K562 (cell line): Measurements from ENCODE around the gene BDH1. TPM values are rescaled to one million over a fixed set of nuclear protein-coding genes. Genes with fewer than 3 reads are reported as not detected.

ENCODE experiments used
- ATAC-seq: fragments of 200-7000 bp; cut with Tn5 transposase; 3 replicates; pipeline ENCODE4 v1.9.1; 2020; ENCODE audit warnings: moderate library complexity
- BruUV-seq: library from RNA; stranded (reverse); fragments of 400-500 nt; replicated peaks from 2 replicates; lab custom pipeline; 2021; lab: Mats Ljungman, UMichigan
- CTCF ChIA-PET: fragments of 300-600 bp; formaldehyde crosslinking; extraction: SDS; loops from one replicate; lab custom pipeline; 2021; ENCODE audit warnings: low intra/inter-chr PET ratio; lab: Yijun Ruan, JAX
- POLR2A ChIA-PET: fragments of 300-600, 350-650 bp; sonication (Branson Sonifier 250); formaldehyde crosslinking; extraction: SDS; loops from one replicate; lab custom pipeline; 2021; ENCODE audit warnings: antibody characterized with exemption, inconsistent platforms; lab: Yijun Ruan, JAX
- DNase-seq, 4 experiments: peaks; one replicate each; pipeline versions ENCODE4 v3.0.0 to v3.0.0-alpha.2; 2011 to 2018; ENCODE audit warnings: low spot score in 3 of 4, mixed read lengths in 3 of 4; ENCODE audit errors: extremely low read depth in 1 of 4
- FAIRE-seq: peaks from 2 replicates; lab custom pipeline; 2011; peaks lifted over from hg19 to GRCh38; lab: Jason Lieb, UNC
- H2AFZ ChIP-seq: 2 replicates; pipeline ENCODE4 v1.6.0; 2011; ENCODE audit warnings: low read depth, low read length, control low read depth, inconsistent platforms
- H3K27ac ChIP-seq: fragments of 200-600 bp; 3 replicates; pipeline ENCODE4 v1.8.0; 2011; ENCODE audit warnings: low read depth, mild to moderate bottlenecking, control low read depth, inconsistent platforms, low read length, moderate library complexity, mixed read lengths; ENCODE audit errors: extremely low read depth
- H3K27me3 ChIP-seq, 2 experiments: fragments of 300-600 bp in 1 of 2; 2 replicates in 1 of 2; 3 replicates in 1 of 2; pipeline versions ENCODE4 v1.6.0 to v1.8.0; 2011; ENCODE audit warnings: inconsistent platforms in 2 of 2, low read length in 2 of 2, mild to moderate bottlenecking in 1 of 2, mixed read lengths in 1 of 2, moderate library complexity in 1 of 2; ENCODE audit not compliant: control insufficient read depth in 2 of 2, insufficient read depth in 2 of 2
- H3K36me3 ChIP-seq: fragments of 300-600 bp; 3 replicates; pipeline ENCODE4 v1.8.0; 2011; ENCODE audit warnings: mild to moderate bottlenecking, low read length, inconsistent platforms; ENCODE audit not compliant: control insufficient read depth, insufficient read depth
- H3K4me1 ChIP-seq, 2 experiments: fragments of 200-600 bp in 1 of 2; replicated peaks in 1 of 2; 2 replicates in 1 of 2; 3 replicates in 1 of 2; pipeline versions ENCODE4 v1.5.1 to v1.8.0; 2011; ENCODE audit warnings: inconsistent platforms in 2 of 2, low read length in 2 of 2, mild to moderate bottlenecking in 1 of 2, mixed read lengths in 1 of 2, moderate library complexity in 1 of 2; ENCODE audit not compliant: control insufficient read depth in 2 of 2, insufficient read depth in 2 of 2
- H3K4me2 ChIP-seq: 2 replicates; pipeline ENCODE4 v1.6.1; 2011; ENCODE audit warnings: low read length, control low read depth, inconsistent platforms, mixed read lengths; ENCODE audit not compliant: insufficient read depth
- H3K4me3 ChIP-seq: fragments of 200-600 bp; sonication (generic), shearing (Covaris generic); 2 replicates; pipeline ENCODE4 v1.5.1; 2016; ENCODE audit warnings: control low read depth, inconsistent platforms
- H3K79me2 ChIP-seq: fragments of 200-600 bp; 3 replicates; pipeline ENCODE4 v1.8.0; 2011; ENCODE audit warnings: low read length, inconsistent platforms; ENCODE audit not compliant: control insufficient read depth, insufficient read depth
- H3K9ac ChIP-seq, 2 experiments: 2 replicates each; pipeline versions ENCODE4 v1.6.0 to v1.6.1; 2011; ENCODE audit warnings: low read depth in 2 of 2, low read length in 2 of 2, control low read depth in 1 of 2, inconsistent platforms in 1 of 2, mild to moderate bottlenecking in 1 of 2, mixed read lengths in 1 of 2; ENCODE audit not compliant: insufficient read depth in 1 of 2
- H3K9me1 ChIP-seq: one replicate; pipeline ENCODE4 v1.6.0; 2011; ENCODE audit warnings: inconsistent platforms, mild to moderate bottlenecking, low read length, moderate library complexity; ENCODE audit not compliant: control insufficient read depth, insufficient read depth
- H3K9me3 ChIP-seq: replicated peaks from 2 replicates; pipeline ENCODE4 v1.5.1; 2011; ENCODE audit warnings: low read depth, low read length, inconsistent platforms; ENCODE audit not compliant: control insufficient read depth, insufficient read depth
- H4K20me1 ChIP-seq: replicated peaks from 2 replicates; pipeline ENCODE4 v1.6.1; 2011; ENCODE audit warnings: low read length, inconsistent platforms, mixed read lengths; ENCODE audit not compliant: control insufficient read depth, insufficient read depth
- DEAF1 ChIP-seq: fragments of 450-650 bp; formaldehyde crosslinking; IDR thresholded peaks from 2 replicates; pipeline ENCODE4 v1.4.0; 2020; ENCODE audit warnings: mild to moderate bottlenecking, moderate library complexity
- ESRRB ChIP-seq: fragments of 250-450 bp; sonication (Bioruptor Pico); IDR thresholded peaks from 2 replicates; pipeline ENCODE4 v1.5.0; 2020; ENCODE audit warnings: mild to moderate bottlenecking, moderate library complexity, borderline replicate concordance
- HNRNPUL1 ChIP-seq: fragments of 200-400 bp; formaldehyde crosslinking; IDR thresholded peaks from 2 replicates; pipeline ENCODE4 v1.6.1; 2017; ENCODE audit warnings: low read length
- NRF1 ChIP-seq, 2 experiments: fragments of 450-650 bp; IDR thresholded peaks in 1 of 2; conservative IDR thresholded peaks in 1 of 2; 2 replicates each; pipeline ENCODE4 v1.6.1; 2014; ENCODE audit warnings: mild to moderate bottlenecking in 2 of 2
- POLR2G ChIP-seq: fragments of 200-400 bp; formaldehyde crosslinking; IDR thresholded peaks from 2 replicates; pipeline ENCODE4 v1.6.1; 2017; ENCODE audit warnings: low read depth, mild to moderate bottlenecking, antibody characterized with exemption, low read length, moderate library complexity
- PYGO2 ChIP-seq: fragments of 450-650 bp; IDR thresholded peaks from 2 replicates; pipeline ENCODE4 v1.6.1; 2016; ENCODE audit warnings: mild to moderate bottlenecking, missing genetic modification characterization, moderate library complexity, missing compliant biosample characterization
- WGBS: fragments of 100-300 bp; shearing (Covaris generic); methylation state at CpG from one replicate; pipeline ENCODE4 v1.1.6; 2016; ENCODE audit warnings: low coverage, mixed read lengths; ENCODE audit not compliant: insufficient coverage; ENCODE audit errors: missing lambda C conversion rate; 5-methylcytosine and 5-hydroxymethylcytosine counted together
- in situ Hi-C: fragments of 300-500 bp; cut with MboI; formaldehyde crosslinking; loops from 4 replicates; pipeline ENCODE4 v1.15.0; 2018; ENCODE audit warnings: inconsistent platforms, mixed read lengths
- intact Hi-C: fragments of 100-400 bp; cut with micrococcal nuclease; formaldehyde crosslinking; loops from 2 replicates; pipeline ENCODE4 v1.14.2; 2022
- polyA plus RNA-seq, 8 experiments: library from polyadenylated mRNA; depleted of rRNA in 4 of 8; stranded (reverse) in 5 of 8; unstranded in 3 of 8; fragments of >200 nt; fragmentation: Nextera tagmentation in 2 of 8; fragmentation: Illumina TruSeq in 1 of 8; extraction: Ambion mirVana in 2 of 8; extraction: Trizol in 1 of 8; gene quantifications; 2 replicates each; pipeline versions ENCODE4 v1.2.1 to v1.2.3, GENCODE V29; 2011 to 2014; ENCODE audit warnings: inconsistent platforms in 1 of 8, missing spikeins in 1 of 8
- total RNA-seq, 7 experiments: library from RNA; depleted of rRNA in 6 of 7; stranded (reverse); fragments of >200 nt in 6 of 7; fragmentation: Illumina TruSeq in 2 of 7; extraction: Trizol in 2 of 7; gene quantifications; 2 replicates each; pipeline versions ENCODE4 v1.2.1 to v1.2.3, GENCODE V29; 2011 to 2021; ENCODE audit warnings: low replicate concordance in 1 of 7

Gene BDH1
- total and polyA plus RNA-seq, 9 of the 15 experiments (the other 6 are each of a cell fraction or from before 2014, with no cell fraction given) = 0.07 to 0.89 (median 0.12) TPM; not detected in 3

GRCh38 chr3:197603317-197603933 lies 47.7 kb upstream of the BDH1 start:
- 0 out of 4 replicates have a peak overlapping the region, but pooled peaks of 1 of the 2 experiments have one; percentile 67 for H3K9ac ChIP-seq
- CTCF ChIA-PET = no interaction called here
- no peak for FAIRE-seq

More at GRCh38 chr3:197603317-197603933, 47.7 kb upstream of the BDH1 start:
- Histone ChIP-seq H3K4me1 (peaks cover 2 to 17% of the 10 kb centered on the region in 2 experiments; a peak in 3 of 5 replicates), H3K9me1 (no peaks in the 10 kb centered on the region), H3K4me3 (no peak overlapping the region), H3K27me3 (no peaks in the 10 kb centered on the region), H3K4me2 (no peak overlapping the region), H3K27ac (no peak overlapping the region), H3K9me3 (no peaks in the 10 kb centered on the region), H2AFZ (no peak overlapping the region), H3K36me3 (peaks cover 25% of the 10 kb centered on the region; the same call in 2 of the 3 replicates), H3K79me2 (no peaks in the 10 kb centered on the region), H4K20me1 (no peaks in the 10 kb centered on the region)
- in situ Hi-C loops (no loop called here), intact Hi-C loops (no loop called here)
- no peak for ATAC-seq
- no peak for DNase-seq
- 88% methylated on average over 11 of the region's 15 CpGs for WGBS
- TF ChIP-seq ESRRB (no peak), POLR2G (peak; percentile 61), HNRNPUL1 (no peak), DEAF1 (no peak), NRF1 (conservative IDR thresholded peaks at IDR 0.05 in 1 of 2, IDR thresholded peaks at IDR 0.05 in 1 of 2) (no peak), PYGO2 (tag) (no peak)
- POLR2A ChIA-PET = interaction anchor here (1.8 kb wide), 1 partner anchor 11 kb away, joined by 5 read pairs; no protein-coding TSS in a partner anchor
- no TSS peak for BruUV-seq
